Measurements from ENCODE around the gene ANKS1B.

DNA sequence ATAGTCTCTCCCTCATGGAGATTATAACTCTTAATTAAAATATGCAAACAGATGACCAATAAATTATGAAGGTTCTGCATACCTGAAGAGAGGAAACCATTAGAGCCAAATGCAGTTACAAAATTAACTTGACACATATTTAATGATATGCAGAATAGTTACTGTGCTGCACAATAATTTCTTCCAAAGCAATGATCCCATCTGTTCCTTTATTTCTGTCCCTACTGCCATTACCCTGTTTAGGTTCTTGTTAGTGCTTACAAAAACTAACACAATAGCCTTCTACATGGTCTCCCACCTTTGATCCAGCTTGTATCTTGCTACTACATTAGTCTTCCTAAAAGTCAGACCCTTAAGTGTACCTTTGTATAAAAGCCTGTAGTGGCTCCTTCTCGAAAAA is 928.5 kb downstream of the ANKS1B start:
- TF ChIP-seq GATA2 (IDR thresholded peaks at IDR 0.05; ENCODE audit: low read depth, low read length), result no peak
- TF ChIP-seq GATA3 (IDR thresholded peaks at IDR 0.05; ENCODE audit: low read depth, low read length), result no peak

Measured in SH-SY5Y (cell line).